ENCODE measurements around the gene KMT2B. TPM values are rescaled to one million over a fixed set of nuclear protein-coding genes. Genes with fewer than 3 reads are reported as not detected.
A peak's percentile ranks its signal among the peaks of the same experiment; 100 is the strongest.

KMT2B gene
- total RNA-seq, 1 experiment from 2014 or later, result 7.4 TPM

DNA sequence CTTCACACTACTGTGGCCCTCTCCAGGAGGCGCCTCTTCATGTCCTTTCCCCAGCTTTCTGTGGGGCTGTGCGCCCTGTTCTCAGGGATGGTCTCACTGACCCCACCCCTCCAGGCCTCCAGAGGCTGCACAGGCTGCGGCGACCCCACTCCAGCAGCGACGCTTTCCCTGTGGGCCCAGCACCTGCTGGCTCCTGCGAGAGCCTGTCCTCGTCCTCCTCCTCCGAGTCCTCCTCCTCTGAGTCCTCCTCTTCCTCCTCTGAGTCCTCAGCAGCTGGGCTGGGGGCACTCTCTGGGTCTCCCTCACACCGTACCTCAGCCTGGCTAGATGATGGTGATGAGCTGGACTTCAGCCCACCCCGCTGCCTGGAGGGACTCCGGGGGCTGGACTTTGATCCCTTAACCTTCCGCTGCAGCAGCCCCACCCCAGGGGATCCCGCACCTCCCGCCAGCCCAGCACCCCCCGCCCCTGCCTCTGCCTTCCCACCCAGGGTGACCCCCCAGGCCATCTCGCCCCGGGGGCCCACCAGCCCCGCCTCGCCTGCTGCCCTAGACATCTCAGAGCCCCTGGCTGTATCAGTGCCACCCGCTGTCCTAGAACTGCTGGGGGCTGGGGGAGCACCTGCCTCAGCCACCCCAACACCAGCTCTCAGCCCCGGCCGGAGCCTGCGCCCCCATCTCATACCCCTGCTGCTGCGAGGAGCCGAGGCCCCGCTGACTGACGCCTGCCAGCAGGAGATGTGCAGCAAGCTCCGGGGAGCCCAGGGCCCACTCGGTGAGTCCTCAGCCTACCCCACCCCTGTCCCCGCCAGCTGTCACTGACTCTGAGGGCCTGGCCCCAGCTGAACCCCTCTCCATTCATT is 68.7 kb downstream of the KMT2B start:
- no peaks in the 10 kb centered on the region for H3K4me1 ChIP-seq (replicated peaks)
- H3K36me3 ChIP-seq, result peaks cover 33% of the 10 kb centered on the region
- no peaks in the 10 kb centered on the region for H3K9me3 ChIP-seq (replicated peaks)
- DNase-seq (ENCODE audit: low read depth in 1 of 2, low spot score in 2 of 2), result peak in 1 of 2 experiments; percentile 37
- no peak overlapping the region for H3K27ac ChIP-seq
- no peak overlapping the region for H3K4me3 ChIP-seq
- no peaks in the 10 kb centered on the region for H3K27me3 ChIP-seq (replicated peaks)

DNA sequence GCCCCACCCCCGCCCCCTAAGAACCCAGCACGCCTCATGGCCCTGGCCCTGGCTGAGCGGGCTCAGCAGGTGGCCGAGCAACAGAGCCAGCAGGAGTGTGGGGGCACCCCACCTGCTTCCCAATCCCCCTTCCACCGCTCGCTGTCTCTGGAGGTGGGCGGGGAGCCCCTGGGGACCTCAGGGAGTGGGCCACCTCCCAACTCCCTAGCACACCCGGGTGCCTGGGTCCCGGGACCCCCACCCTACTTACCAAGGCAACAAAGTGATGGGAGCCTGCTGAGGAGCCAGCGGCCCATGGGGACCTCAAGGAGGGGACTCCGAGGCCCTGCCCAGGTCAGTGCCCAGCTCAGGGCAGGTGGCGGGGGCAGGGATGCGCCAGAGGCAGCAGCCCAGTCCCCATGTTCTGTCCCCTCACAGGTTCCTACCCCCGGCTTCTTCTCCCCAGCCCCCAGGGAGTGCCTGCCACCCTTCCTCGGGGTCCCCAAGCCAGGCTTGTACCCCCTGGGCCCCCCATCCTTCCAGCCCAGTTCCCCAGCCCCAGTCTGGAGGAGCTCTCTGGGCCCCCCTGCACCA is 69.5 kb downstream of the KMT2B start:
- no peak overlapping the region for H3K27ac ChIP-seq
- no peak for DNase-seq (ENCODE audit: low read depth in 1 of 2, low spot score in 2 of 2)
- H3K4me1 ChIP-seq (replicated peaks), result no peaks in the 10 kb centered on the region
- no peak overlapping the region for H3K4me3 ChIP-seq
- H3K9me3 ChIP-seq (replicated peaks), result no peaks in the 10 kb centered on the region
- H3K27me3 ChIP-seq (replicated peaks), result no peaks in the 10 kb centered on the region
- peaks cover 26% of the 10 kb centered on the region for H3K36me3 ChIP-seq

Other genes with a start within 250 kb of the KMT2B start
- not detected in 2 replicates for gene KRTDAP, start 227.5 kb upstream of the KMT2B start, total RNA-seq (2014; rRNA removed; shearing (Covaris generic))
- not detected in 2 replicates for gene DMKN, start 204.4 kb upstream of the KMT2B start, total RNA-seq (2014; rRNA removed; shearing (Covaris generic))
- gene SBSN, start 189.7 kb upstream of the KMT2B start, total RNA-seq (2014; rRNA removed; shearing (Covaris generic)), result not detected in 2 replicates
- not detected in 2 replicates for gene GAPDHS, start 184.5 kb upstream of the KMT2B start, total RNA-seq (2014; rRNA removed; shearing (Covaris generic))
- gene TMEM147, start 172.4 kb upstream of the KMT2B start, total RNA-seq (2014; rRNA removed; shearing (Covaris generic)), result 79.8 and 83.5 TPM in 2 replicates
- not detected in 2 replicates for gene ATP4A, start 154.3 kb upstream of the KMT2B start, total RNA-seq (2014; rRNA removed; shearing (Covaris generic))
- gene PMIS2, start 131.8 kb upstream of the KMT2B start, total RNA-seq (2014; rRNA removed; shearing (Covaris generic)), result not detected in 2 replicates
- 10.2 and 15.2 TPM in 2 replicates for gene HAUS5, start 105.3 kb upstream of the KMT2B start, total RNA-seq (2014; rRNA removed; shearing (Covaris generic))
- 106 and 151 TPM in 2 replicates for gene RBM42, start 89.0 kb upstream of the KMT2B start, total RNA-seq (2014; rRNA removed; shearing (Covaris generic))
- gene ETV2, start 76.3 kb upstream of the KMT2B start, total RNA-seq (2014; rRNA removed; shearing (Covaris generic)), result 0.82 and 9.0 TPM in 2 replicates
- 364 and 463 TPM in 2 replicates for gene COX6B1, start 69.7 kb upstream of the KMT2B start, total RNA-seq (2014; rRNA removed; shearing (Covaris generic))
- not detected in 2 replicates for gene UPK1A, start 51.5 kb upstream of the KMT2B start, total RNA-seq (2014; rRNA removed; shearing (Covaris generic))
- not detected in 2 replicates for gene ZBTB32, start 13.4 kb upstream of the KMT2B start, total RNA-seq (2014; rRNA removed; shearing (Covaris generic))
- gene IGFLR1, start 24.4 kb downstream of the KMT2B start, total RNA-seq (2014; rRNA removed; shearing (Covaris generic)), result 3.7 and 8.5 TPM in 2 replicates
- 4.8 and 17.6 TPM in 2 replicates for gene U2AF1L4, start 27.4 kb downstream of the KMT2B start, total RNA-seq (2014; rRNA removed; shearing (Covaris generic))
- gene PSENEN, start 27.6 kb downstream of the KMT2B start, total RNA-seq (2014; rRNA removed; shearing (Covaris generic)), result 16.6 and 28.7 TPM in 2 replicates
- gene LIN37, start 30.6 kb downstream of the KMT2B start, total RNA-seq (2014; rRNA removed; shearing (Covaris generic)), result 7.1 and 12.4 TPM in 2 replicates
- not detected in 2 replicates for gene HSPB6, start 39.0 kb downstream of the KMT2B start, total RNA-seq (2014; rRNA removed; shearing (Covaris generic))
- gene PROSER3, start 40.2 kb downstream of the KMT2B start, total RNA-seq (2014; rRNA removed; shearing (Covaris generic)), result 7.3 and 8.8 TPM in 2 replicates
- gene ARHGAP33, start 57.6 kb downstream of the KMT2B start, total RNA-seq (2014; rRNA removed; shearing (Covaris generic)), result 3.7 and 4.6 TPM in 2 replicates
- gene PRODH2, start 94.8 kb downstream of the KMT2B start, total RNA-seq (2014; rRNA removed; shearing (Covaris generic)), result not detected in 2 replicates
- gene NPHS1, start 134.5 kb downstream of the KMT2B start, total RNA-seq (2014; rRNA removed; shearing (Covaris generic)), result not detected in 2 replicates
- not detected in 2 replicates for gene KIRREL2, start 138.9 kb downstream of the KMT2B start, total RNA-seq (2014; rRNA removed; shearing (Covaris generic))
- 11.1 and 11.6 TPM in 2 replicates for gene APLP1, start 150.6 kb downstream of the KMT2B start, total RNA-seq (2014; rRNA removed; shearing (Covaris generic))
- 0.66 and 3.3 TPM in 2 replicates for gene NFKBID, start 182.5 kb downstream of the KMT2B start, total RNA-seq (2014; rRNA removed; shearing (Covaris generic))
- gene HCST, start 184.5 kb downstream of the KMT2B start, total RNA-seq (2014; rRNA removed; shearing (Covaris generic)), result 9.1 TPM in 1 of 2 replicates, not detected in the other
- not detected in 2 replicates for gene TYROBP, start 190.3 kb downstream of the KMT2B start, total RNA-seq (2014; rRNA removed; shearing (Covaris generic))
- 3.8 and 5.7 TPM in 2 replicates for gene LRFN3, start 218.4 kb downstream of the KMT2B start, total RNA-seq (2014; rRNA removed; shearing (Covaris generic))